GM21723 (cell line): Measurements from ENCODE around the gene MTMR10.

ENCODE experiments used
- ATAC-seq: cut with Tn5 transposase; IDR thresholded peaks from one replicate; pipeline ENCODE4 v1.9.1; 2021; ENCODE audit warnings: mild to moderate bottlenecking, moderate library complexity; ENCODE audit not compliant: unreplicated experiment

The MTMR10 gene

DNA sequence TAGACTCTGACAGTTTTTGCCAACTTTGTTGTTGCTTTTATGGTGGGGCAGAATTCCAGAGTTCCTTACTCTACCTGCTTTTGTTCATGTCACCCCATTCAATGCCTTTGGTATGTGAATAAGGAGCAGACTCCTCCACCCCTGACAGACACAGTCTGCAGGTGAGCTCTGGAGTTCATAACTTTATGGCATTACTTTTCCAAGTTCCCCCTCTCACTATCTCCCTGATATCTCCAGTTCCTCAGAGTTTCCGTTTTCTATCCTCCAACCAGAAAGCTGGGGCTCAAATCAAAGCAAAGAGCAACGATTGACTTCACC lies 23.1 kb upstream of the MTMR10 start:
- ATAC-seq, result no peak

- ATAC-seq, result peak; percentile 92
Observed at GRCh38 chr15:31013863-31014607, 22.6 kb upstream of the MTMR10 start.

GRCh38 chr15:31012455-31012854 lies 21.0 kb upstream of the MTMR10 start:
- ATAC-seq, result no peak

DNA sequence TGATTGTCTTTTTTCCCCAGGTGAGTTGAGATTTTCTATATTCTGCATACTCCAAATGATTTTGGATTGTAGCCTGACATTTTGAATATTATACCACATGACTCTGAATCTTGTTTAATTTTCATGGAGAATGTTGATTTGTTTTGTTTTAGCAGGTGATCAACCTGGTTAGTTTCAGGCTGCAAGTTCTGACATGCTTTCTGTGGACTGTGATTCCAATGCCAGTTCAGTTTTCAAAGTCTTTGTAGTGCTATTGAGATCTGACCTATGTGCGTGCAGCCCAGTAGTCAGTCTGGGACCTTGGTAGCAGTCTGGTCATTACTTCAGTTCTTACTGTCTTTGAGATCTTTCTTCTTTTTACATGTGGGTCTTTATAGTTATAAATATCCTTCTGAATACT lies 18.6 kb upstream of the MTMR10 start:
- ATAC-seq, result no peak

GRCh38 chr15:31005660-31006059 lies 14.2 kb upstream of the MTMR10 start:
- no peak for ATAC-seq

DNA sequence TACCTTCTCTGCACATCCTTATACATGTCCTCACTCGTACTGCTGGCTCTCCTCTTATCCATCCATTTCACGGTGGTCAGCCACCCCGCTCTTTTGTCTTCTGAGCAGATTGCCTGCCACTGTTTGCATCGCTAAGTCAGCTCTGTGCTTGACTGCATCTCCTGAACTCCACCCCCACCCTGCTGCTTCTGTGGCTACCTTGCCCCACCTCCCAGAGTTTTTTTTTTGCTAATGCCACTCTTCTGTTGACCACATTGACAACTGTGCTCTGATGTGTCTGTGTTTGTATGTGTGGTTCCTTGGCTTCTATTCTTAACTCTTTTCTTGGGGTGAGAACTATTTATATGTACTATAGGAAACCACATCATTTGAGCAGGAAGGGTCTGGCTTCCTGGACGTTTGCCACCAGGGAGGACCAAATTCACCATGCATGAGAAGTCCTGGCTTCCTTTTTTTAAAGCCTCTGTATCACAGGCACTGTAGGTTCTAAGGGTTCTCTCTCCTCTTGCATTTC lies 12.8 kb upstream of the MTMR10 start:
- peak; percentile 89 for ATAC-seq

GRCh38 chr15:31001702-31002101 lies 10.3 kb upstream of the MTMR10 start:
- ATAC-seq, result no peak

DNA sequence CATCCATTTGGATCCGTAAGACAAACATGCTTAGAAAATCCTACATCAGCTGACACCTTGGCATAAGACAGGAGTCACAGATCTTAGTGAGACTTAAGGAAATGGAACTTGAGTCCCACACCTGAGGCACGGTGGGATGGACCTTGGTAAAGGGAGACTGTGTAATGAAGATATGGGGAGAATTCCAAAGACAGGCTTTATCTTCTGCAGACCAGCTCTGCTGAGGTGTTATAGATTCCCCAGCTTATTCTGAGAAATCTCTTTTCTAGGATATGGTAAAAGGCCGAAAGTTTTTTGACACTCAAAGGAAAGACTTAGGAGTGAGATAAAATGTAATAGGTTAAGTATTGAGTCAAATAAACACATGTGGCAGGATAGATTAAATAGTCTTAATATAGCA lies 8.3 kb upstream of the MTMR10 start:
- ATAC-seq, result no peak

DNA sequence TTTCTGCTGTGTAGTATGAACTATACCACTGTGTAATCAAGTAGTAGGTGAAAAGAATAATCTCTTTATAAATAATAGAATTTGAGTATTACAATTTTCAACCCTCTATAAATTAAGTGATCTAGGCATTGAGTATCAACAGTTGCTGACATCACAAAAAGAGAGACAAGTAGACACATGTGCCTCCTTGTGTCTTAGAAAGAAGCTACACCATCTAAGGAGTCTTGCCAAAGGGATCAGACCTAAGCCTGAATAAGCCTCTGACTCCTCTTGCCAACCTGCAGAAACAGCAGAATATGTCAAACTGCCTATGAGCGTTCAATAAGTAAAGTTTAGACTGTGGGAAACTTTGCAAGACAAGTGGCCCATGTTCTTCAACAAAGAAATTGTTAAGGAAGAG lies 5.8 kb upstream of the MTMR10 start:
- ATAC-seq, result no peak

- no peak for ATAC-seq
Observed at GRCh38 chr15:30992249-30992864, 929 bp upstream of the MTMR10 start.

- ATAC-seq, result no peak
Observed at GRCh38 chr15:30990446-30991254, 778 bp downstream of the MTMR10 start.

DNA sequence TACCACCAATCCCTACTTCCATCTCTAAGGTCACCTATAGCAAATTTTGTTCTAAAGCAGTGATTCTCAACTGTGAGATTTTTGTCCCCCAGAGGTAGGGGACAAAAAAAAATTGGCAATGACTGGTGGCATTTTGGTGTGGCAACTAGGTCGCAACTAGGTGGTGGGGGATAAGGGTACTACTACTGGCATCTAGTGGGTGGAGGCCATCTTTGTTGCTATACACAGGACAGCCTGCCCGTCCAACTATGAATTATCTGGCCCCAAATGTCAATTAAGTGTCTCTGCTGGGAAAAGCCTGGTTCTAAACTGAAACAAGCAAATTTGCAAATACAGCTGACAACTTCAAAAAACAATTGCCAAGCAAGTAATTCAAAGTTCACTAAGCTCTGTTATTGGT lies 1.4 kb downstream of the MTMR10 start:
- no peak for ATAC-seq

GRCh38 chr15:30985081-30985531 lies 6.3 kb downstream of the MTMR10 start:
- ATAC-seq, result no peak

DNA sequence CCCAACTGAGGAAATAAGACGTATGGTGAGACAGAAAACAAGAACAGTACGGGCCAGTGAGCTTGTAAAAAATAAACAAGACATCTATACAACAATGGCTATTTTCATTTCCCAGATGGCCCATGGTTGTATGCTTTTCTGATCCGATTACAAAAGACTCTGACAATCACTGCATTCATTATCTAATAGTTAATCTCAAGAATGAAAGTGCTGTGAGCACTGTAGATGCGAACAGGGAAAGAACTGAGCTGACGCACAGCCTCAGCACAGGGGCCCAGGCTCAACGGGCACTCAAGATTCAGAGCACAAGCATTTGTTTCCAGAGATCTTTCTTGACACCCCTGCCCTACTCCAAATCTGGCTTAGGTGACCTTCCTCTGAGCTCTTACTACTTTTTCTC lies 6.9 kb downstream of the MTMR10 start:
- ATAC-seq, result no peak

DNA sequence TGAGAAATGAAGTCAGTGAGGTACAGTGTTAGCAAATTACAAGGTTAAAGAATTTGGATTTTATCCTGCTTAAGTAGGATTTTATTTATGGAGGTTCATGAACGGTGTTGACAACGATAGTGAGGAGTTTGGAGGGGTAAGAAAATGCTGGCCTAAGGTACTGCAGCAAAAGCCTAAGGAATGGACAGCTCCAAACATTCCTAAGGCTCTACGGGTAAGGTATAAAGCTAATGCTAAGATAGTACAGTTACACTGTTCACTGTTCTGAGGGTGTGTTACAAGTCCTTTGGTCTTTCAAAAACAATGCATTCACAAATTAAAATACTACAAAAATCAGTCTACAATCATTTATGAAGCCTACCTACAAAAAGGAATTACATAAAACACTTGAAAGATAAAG lies 7.3 kb downstream of the MTMR10 start:
- no peak for ATAC-seq

DNA sequence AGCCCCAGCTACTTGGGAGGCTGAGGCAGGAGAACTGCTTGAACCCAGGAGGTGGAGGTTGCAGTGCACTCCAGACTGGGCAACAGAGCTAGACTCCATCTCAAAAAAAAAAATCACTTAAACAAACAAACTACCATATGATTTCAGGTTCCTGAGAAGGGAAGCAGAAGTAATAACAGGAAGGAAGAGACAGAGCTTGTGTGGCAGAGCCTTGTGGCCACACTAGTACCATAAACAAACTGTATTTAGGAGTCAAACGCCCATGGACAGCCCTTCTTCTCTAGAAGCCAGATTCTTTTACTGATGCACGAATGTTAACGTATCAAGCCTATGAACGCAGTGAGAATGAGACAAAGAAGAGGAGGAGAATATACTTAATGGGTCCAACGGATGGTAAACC lies 12.0 kb downstream of the MTMR10 start:
- ATAC-seq, result no peak

GRCh38 chr15:30978328-30978727 lies 13.1 kb downstream of the MTMR10 start:
- ATAC-seq, result no peak

- no peak for ATAC-seq
Observed at GRCh38 chr15:30974112-30974511, 17.3 kb downstream of the MTMR10 start.

- ATAC-seq, result no peak
Observed at GRCh38 chr15:30973379-30973778, 18.0 kb downstream of the MTMR10 start.

DNA sequence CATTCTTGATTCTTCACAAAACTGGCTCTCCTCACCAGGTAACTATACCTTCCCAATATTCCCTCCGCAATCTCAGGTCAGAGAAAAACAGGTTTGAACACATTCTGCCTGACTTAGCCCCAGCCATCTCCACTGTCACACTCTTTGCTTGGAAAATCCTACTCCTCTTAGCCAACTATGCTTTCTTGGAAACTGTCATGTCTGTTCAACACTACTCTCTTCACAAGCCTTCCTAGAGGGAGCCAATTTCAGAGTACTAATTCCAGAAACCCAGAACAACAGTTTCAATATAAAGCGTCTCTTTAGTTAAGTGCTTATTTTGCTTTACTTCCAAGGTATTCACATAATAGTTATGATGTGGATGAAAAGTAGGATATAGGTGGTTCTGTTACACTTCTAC lies 21.7 kb downstream of the MTMR10 start:
- no peak for ATAC-seq

DNA sequence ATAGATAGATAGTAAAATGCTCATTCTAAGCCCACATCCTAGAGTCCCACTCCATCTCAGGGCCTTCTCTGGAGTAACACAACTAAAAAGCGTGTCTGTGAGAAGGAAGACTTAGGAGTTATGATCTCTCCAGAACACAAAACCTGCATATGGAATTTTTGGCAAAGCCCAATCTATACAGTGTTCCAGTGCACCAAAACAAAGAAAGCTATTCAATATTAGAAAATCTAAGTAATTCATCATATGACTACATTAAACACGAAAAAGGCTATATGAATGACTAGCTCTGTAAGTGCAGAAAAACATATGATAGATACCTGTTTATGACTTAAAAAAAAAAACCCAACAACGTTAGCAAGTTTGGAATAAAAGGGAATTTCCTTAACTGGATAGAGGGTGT lies 27.7 kb downstream of the MTMR10 start:
- ATAC-seq, result no peak

DNA sequence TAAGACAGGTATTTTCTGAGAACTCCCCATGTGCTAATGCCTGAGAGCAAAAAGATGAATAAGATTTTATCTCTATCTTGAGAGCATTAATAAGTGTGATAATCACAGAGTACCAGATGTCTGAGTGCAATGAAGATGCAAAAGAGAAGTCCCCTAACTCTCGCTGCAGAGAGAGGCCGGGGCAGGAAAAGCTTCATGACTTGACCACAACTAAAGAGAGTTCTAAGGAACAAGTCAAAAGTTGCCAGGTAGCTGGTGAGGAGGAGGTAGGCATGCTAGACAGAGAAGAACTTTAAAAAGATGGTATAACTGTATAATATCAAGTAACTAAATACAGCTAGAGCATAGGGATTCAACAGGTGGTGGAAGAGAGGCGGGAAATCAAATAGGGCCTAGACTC lies 28.8 kb downstream of the MTMR10 start:
- ATAC-seq, result no peak
